Endothelial cell of umbilical vein (primary cell): ENCODE measurements around the gene SLC38A11. TPM values are rescaled to one million over a fixed set of nuclear protein-coding genes. Genes with fewer than 3 reads are reported as not detected.

Source experiments
- BruUV-seq: library from RNA; stranded (reverse); fragments of 400-500 nt; replicated peaks from 2 replicates; lab custom pipeline; 2021; lab: Mats Ljungman, UMichigan
- CTCF ChIA-PET: fragments of 300-600, 350-600 bp; sonication (Branson Sonifier 250); formaldehyde crosslinking; loops from one replicate; lab custom pipeline; 2021; ENCODE audit warnings: antibody characterized with exemption, inconsistent platforms; lab: Charles Lee
- POLR2A ChIA-PET: fragments of 300-600, 350-600 bp; sonication (Branson Sonifier 250); formaldehyde crosslinking; loops from one replicate; lab custom pipeline; 2021; ENCODE audit warnings: antibody characterized with exemption, inconsistent platforms; lab: Charles Lee
- DNase-seq: peaks from one replicate; pipeline ENCODE4 v3.0.0-alpha.2; 2011; ENCODE audit warnings: low read depth, low spot score
- FAIRE-seq: peaks from 2 replicates; lab custom pipeline; 2011; peaks lifted over from hg19 to GRCh38; lab: Jason Lieb, UNC
- H2AFZ ChIP-seq: 2 replicates; pipeline ENCODE4 v1.6.0; 2012; ENCODE audit warnings: low read depth, low read length, control low read depth, inconsistent platforms
- H3K27ac ChIP-seq: 2 replicates; pipeline ENCODE4 v1.5.1; 2011; ENCODE audit warnings: low read depth, mild to moderate bottlenecking, control low read depth, low read length, moderate library complexity; ENCODE audit not compliant: insufficient read depth
- H3K27me3 ChIP-seq, 2 experiments: 2 replicates each; pipeline versions ENCODE4 v1.6.0 to v1.6.1; 2011; ENCODE audit warnings: low read length in 2 of 2, mixed read lengths in 1 of 2; ENCODE audit not compliant: control insufficient read depth in 2 of 2, insufficient read depth in 2 of 2
- H3K36me3 ChIP-seq, 2 experiments: 2 replicates in 1 of 2; 3 replicates in 1 of 2; pipeline ENCODE4 v1.5.1; 2011; ENCODE audit warnings: low read length in 2 of 2, mild to moderate bottlenecking in 1 of 2, moderate library complexity in 1 of 2; ENCODE audit not compliant: control insufficient read depth in 2 of 2, insufficient read depth in 2 of 2; ENCODE audit errors: extremely low read depth in 1 of 2
- H3K4me1 ChIP-seq: 3 replicates; pipeline ENCODE4 v1.5.1; 2011; ENCODE audit warnings: mild to moderate bottlenecking, low read length; ENCODE audit not compliant: control insufficient read depth, insufficient read depth; ENCODE audit errors: extremely low read depth
- H3K4me2 ChIP-seq: 2 replicates; pipeline ENCODE4 v1.6.1; 2011; ENCODE audit warnings: low read length, control low read depth, mixed read lengths; ENCODE audit not compliant: insufficient read depth
- H3K4me3 ChIP-seq, 3 experiments: fragments of 200-600 bp in 1 of 3; sonication (generic), shearing (Covaris generic) in 1 of 3; replicated peaks in 1 of 3; 2 replicates each; pipeline ENCODE4 v1.5.1; 2011 to 2016; ENCODE audit warnings: control low read depth in 3 of 3, low read length in 3 of 3, mild to moderate bottlenecking in 2 of 3, inconsistent platforms in 1 of 3, low read depth in 1 of 3, moderate library complexity in 1 of 3; ENCODE audit not compliant: insufficient read depth in 1 of 3
- H3K79me2 ChIP-seq: 2 replicates; pipeline ENCODE4 v1.6.0; 2012; ENCODE audit warnings: low read length, inconsistent platforms; ENCODE audit not compliant: control insufficient read depth, insufficient read depth
- H3K9ac ChIP-seq: replicated peaks from 2 replicates; pipeline ENCODE3; 2011; ENCODE audit warnings: low read length, control low read depth; ENCODE audit not compliant: insufficient read depth; ENCODE audit errors: extremely low read depth
- H3K9me1 ChIP-seq: replicated peaks from 3 replicates; pipeline ENCODE4 v1.6.0; 2011; ENCODE audit warnings: mild to moderate bottlenecking, low read length; ENCODE audit not compliant: control insufficient read depth, insufficient read depth; ENCODE audit errors: extremely low read depth
- H3K9me3 ChIP-seq: replicated peaks from 2 replicates; pipeline ENCODE4 v1.5.1; 2012; ENCODE audit warnings: low read length, inconsistent platforms; ENCODE audit not compliant: control insufficient read depth, insufficient read depth
- H4K20me1 ChIP-seq: replicated peaks from 2 replicates; pipeline ENCODE3; 2011; ENCODE audit warnings: mild to moderate bottlenecking, low read length; ENCODE audit not compliant: control insufficient read depth, insufficient read depth; ENCODE audit errors: extremely low read depth
- CTCF ChIP-seq, 2 donors: IDR thresholded peaks; 1 replicate in 1 of 2; 2 replicates in 1 of 2; pipeline ENCODE4 v1.5.1; 2011; ENCODE audit warnings: low read length in 2 of 2, mild to moderate bottlenecking in 2 of 2, moderate library complexity in 2 of 2, control low read depth in 1 of 2, inconsistent platforms in 1 of 2, low read depth in 1 of 2; ENCODE audit not compliant: insufficient read depth in 1 of 2; ENCODE audit errors: extremely low read depth in 1 of 2
- EZH2 ChIP-seq: IDR thresholded peaks from 2 replicates; pipeline ENCODE4 v1.6.1; 2012; ENCODE audit warnings: borderline replicate concordance, low read depth, mild to moderate bottlenecking, moderate library complexity, low read length, inconsistent platforms; ENCODE audit not compliant: severe bottlenecking
- FOS ChIP-seq: IDR thresholded peaks from 2 replicates; pipeline ENCODE4 v1.6.1; 2011; ENCODE audit warnings: mild to moderate bottlenecking, low read length, moderate library complexity, borderline replicate concordance; ENCODE audit not compliant: insufficient read depth
- MAX ChIP-seq: IDR thresholded peaks from 2 replicates; pipeline ENCODE4 v1.6.1; 2011; ENCODE audit not compliant: insufficient read depth, insufficient read length
- MYC ChIP-seq: IDR thresholded peaks from one replicate; pipeline ENCODE4 v1.6.1; 2011; ENCODE audit warnings: mild to moderate bottlenecking, low read depth, low read length
- POLR2A ChIP-seq: IDR thresholded peaks from 2 replicates; pipeline ENCODE4 v1.6.1; 2012; ENCODE audit warnings: low read depth, mild to moderate bottlenecking, control low read depth, low read length
- POLR2AphosphoS5 ChIP-seq: IDR thresholded peaks from 2 replicates; pipeline ENCODE4 v1.6.1; 2012; ENCODE audit warnings: low read depth, mild to moderate bottlenecking, control low read depth, low read length, moderate library complexity; ENCODE audit not compliant: insufficient read depth
- dilution Hi-C: fragments of 300-500 bp; cut with MboI; formaldehyde crosslinking; loops from one replicate; pipeline ENCODE4 v1.15.0; 2019; ENCODE audit warnings: low sequenced_read_pairs; ENCODE audit not compliant: extremely low pct_ligation_motif_present
- intact Hi-C: fragments of 100-400 bp; cut with micrococcal nuclease; formaldehyde crosslinking; loops from one replicate; pipeline ENCODE4 v1.10.0; 2022
- polyA plus RNA-seq, 4 experiments: library from polyadenylated mRNA; depleted of rRNA in 3 of 4; stranded (reverse) in 3 of 4; unstranded in 1 of 4; fragments of >200 nt; gene quantifications; 2 replicates each; pipeline versions ENCODE4 v1.2.1 to v1.2.3, GENCODE V29; 2011 to 2012; ENCODE audit warnings: missing spikeins in 1 of 4
- total RNA-seq: library from RNA; stranded (reverse); gene quantifications from 2 replicates; pipeline ENCODE4 v1.2.3, GENCODE V29; 2021

Gene SLC38A11
- total and polyA plus RNA-seq, 2 donors (not counting 3 experiments of a cell fraction or from before 2014, with no cell fraction given): not detected

DNA sequence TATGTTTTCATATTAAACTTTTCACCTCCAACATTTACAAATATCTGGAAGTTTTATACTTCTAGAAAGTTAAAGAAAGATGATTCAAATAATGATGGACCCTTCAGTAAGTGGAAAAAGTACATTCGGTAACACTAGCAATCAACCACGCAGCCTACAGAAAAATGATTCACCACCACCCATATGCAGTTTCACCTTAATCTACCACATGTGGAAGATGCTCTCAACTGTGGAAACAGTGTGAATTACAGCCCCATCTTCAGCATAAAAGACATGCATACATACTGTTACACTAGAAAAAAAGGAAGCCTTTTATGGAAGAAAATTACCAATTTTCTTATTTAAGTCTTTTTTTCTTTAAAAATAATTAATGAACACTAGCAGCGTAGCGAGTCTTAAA, 1.1 kb downstream of the SLC38A11 start:
- POLR2A ChIA-PET: no interaction called here
- intact Hi-C loops: no loop called here

More for the DNA sequence above, 1.1 kb downstream of the SLC38A11 start:
- Histone ChIP-seq H3K27me3 (peaks cover 3 to 5% of the 10 kb centered on the region in 2 experiments), H3K36me3 (no peaks in the 10 kb centered on the region), H3K9ac (no peak overlapping the region), H3K4me1 (no peaks in the 10 kb centered on the region), H3K9me1 (no peaks in the 10 kb centered on the region), H3K79me2 (no peaks in the 10 kb centered on the region), H2AFZ (no peak overlapping the region), H3K4me3 (no peak overlapping the region), H3K27ac (no peak overlapping the region), H3K4me2 (no peak overlapping the region), H3K9me3 (no peaks in the 10 kb centered on the region), H4K20me1 (no peaks in the 10 kb centered on the region)
- TF ChIP-seq POLR2AphosphoS5: no peak
- no peak for TF ChIP-seq MAX
- TF ChIP-seq MYC: no peak
- no peak for TF ChIP-seq EZH2
- TF ChIP-seq FOS: no peak
- no peak for TF ChIP-seq POLR2A
- no peak for TF ChIP-seq CTCF (IDR thresholded peaks at IDR 0.05; ENCODE audit: extremely low read depth in 1 of 2, insufficient read depth in 1 of 2, low read depth in 1 of 2, low read length in 2 of 2)
- dilution Hi-C loops: no loop called here
- no TSS peak for BruUV-seq
- DNase-seq (no peak), FAIRE-seq (no peak)
- CTCF ChIA-PET: interaction anchor here (0.9 kb wide), 1 partner anchor 14 kb away, joined by 3 read pairs; no protein-coding TSS in a partner anchor
